Suprapubic skin (tissue), 4 donors: Measurements from ENCODE around the gene CIBAR2.

ENCODE experiments used
- EP300 ChIP-seq: sonication (generic); formaldehyde crosslinking; IDR thresholded peaks from one replicate; pipeline ENCODE4 v1.6.1; 2017; ENCODE audit warnings: antibody characterized with exemption
- POLR2A ChIP-seq, 2 donors: fragments of 450-650 bp; IDR thresholded peaks; one replicate each; pipeline ENCODE4 v1.6.1; 2017; ENCODE audit warnings: antibody characterized with exemption in 2 of 2, mild to moderate bottlenecking in 2 of 2, moderate library complexity in 2 of 2
- POLR2AphosphoS5 ChIP-seq, 3 donors: sonication (generic); formaldehyde crosslinking; IDR thresholded peaks; one replicate each; pipeline ENCODE4 v1.6.1; 2017; ENCODE audit warnings: antibody characterized with exemption in 3 of 3
- TF ChIP-seq, protein P1 (sequence below), 2 donors: fragments of 200-600 bp in 1 of 2; fragments of 450-650 bp in 1 of 2; sonication (generic) in 1 of 2; IDR thresholded peaks; one replicate each; pipeline ENCODE4 v1.5.1; 2016 to 2019; ENCODE audit warnings: antibody characterized with exemption in 2 of 2, mild to moderate bottlenecking in 1 of 2, moderate library complexity in 1 of 2

DNA sequence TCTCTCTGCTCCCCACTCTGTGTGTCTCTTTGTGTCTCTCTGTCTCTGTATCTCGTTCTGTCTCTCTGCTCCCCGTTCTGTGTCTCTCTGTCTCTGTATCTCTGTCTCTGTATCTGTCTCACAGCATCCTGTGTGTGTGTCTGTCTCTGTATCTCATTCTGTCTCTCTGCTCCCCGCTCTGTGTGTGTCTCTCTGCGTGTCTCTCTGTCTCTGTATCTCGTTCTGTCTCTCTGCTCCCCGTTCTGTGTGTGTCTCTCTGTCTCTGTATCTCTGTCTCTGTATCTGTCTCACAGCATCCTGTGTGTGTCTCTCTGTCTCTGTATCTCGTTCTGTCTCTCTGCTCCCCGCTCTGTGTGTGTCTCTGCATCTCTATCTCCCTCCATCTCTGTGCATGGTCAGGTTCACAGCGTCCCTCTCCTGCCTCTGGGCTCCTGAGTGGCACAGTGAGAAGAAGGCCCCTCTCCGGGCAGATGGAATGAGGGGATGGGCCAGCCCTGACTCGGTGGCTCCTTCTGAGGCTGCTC lies 38.9 kb upstream of the CIBAR2 start:
- TF ChIP-seq POLR2A (IDR thresholded peaks at IDR 0.05) (no peak), EP300 (no peak), POLR2AphosphoS5 (IDR thresholded peaks at IDR 0.05) (no peak)
- TF ChIP-seq, protein P1, sequence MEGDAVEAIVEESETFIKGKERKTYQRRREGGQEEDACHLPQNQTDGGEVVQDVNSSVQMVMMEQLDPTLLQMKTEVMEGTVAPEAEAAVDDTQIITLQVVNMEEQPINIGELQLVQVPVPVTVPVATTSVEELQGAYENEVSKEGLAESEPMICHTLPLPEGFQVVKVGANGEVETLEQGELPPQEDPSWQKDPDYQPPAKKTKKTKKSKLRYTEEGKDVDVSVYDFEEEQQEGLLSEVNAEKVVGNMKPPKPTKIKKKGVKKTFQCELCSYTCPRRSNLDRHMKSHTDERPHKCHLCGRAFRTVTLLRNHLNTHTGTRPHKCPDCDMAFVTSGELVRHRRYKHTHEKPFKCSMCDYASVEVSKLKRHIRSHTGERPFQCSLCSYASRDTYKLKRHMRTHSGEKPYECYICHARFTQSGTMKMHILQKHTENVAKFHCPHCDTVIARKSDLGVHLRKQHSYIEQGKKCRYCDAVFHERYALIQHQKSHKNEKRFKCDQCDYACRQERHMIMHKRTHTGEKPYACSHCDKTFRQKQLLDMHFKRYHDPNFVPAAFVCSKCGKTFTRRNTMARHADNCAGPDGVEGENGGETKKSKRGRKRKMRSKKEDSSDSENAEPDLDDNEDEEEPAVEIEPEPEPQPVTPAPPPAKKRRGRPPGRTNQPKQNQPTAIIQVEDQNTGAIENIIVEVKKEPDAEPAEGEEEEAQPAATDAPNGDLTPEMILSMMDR (IDR thresholded peaks at IDR 0.05) = no peak
